Measurements from ENCODE around the gene GRM8.

DNA sequence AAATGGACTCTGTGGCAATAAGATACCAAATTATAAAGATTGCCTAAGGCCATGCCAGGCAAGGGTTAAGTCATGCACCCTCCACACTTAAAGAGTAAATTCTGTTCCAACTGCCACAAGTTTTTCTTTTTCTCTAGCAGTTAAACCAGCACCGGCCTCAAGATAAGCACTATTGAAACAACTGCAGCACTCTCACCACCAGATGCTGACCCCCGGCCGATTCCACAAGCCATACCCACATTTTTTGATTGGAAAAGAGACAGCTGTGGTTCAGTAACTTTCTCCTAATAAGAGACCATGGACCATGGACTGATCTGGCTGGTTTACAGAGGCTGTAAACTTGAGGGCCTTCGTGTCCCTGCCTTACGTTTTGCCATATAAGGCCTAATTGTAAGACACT is 44.9 kb downstream of the GRM8 start:
- TF ChIP-seq, protein P1, sequence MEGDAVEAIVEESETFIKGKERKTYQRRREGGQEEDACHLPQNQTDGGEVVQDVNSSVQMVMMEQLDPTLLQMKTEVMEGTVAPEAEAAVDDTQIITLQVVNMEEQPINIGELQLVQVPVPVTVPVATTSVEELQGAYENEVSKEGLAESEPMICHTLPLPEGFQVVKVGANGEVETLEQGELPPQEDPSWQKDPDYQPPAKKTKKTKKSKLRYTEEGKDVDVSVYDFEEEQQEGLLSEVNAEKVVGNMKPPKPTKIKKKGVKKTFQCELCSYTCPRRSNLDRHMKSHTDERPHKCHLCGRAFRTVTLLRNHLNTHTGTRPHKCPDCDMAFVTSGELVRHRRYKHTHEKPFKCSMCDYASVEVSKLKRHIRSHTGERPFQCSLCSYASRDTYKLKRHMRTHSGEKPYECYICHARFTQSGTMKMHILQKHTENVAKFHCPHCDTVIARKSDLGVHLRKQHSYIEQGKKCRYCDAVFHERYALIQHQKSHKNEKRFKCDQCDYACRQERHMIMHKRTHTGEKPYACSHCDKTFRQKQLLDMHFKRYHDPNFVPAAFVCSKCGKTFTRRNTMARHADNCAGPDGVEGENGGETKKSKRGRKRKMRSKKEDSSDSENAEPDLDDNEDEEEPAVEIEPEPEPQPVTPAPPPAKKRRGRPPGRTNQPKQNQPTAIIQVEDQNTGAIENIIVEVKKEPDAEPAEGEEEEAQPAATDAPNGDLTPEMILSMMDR (IDR thresholded peaks at IDR 0.05; ENCODE audit: low read length) = no peak
- TF ChIP-seq EZH2 (optimal IDR thresholded peaks at IDR 0.05; ENCODE audit: low read depth, low read length) (no peak), EZH2phosphoT487 (IDR thresholded peaks at IDR 0.05; ENCODE audit: low read length) (no peak)
